Uterus (tissue), 2 donors: ENCODE data around the gene SRPRA.

Source experiments
- CTCF ChIP-seq, 4 experiments: fragments of 200-600 bp in 2 of 4; fragments of 450-650 bp in 2 of 4; sonication (generic) in 2 of 4; IDR thresholded peaks; one replicate each; pipeline ENCODE4 v1.5.1; 2016 to 2019; ENCODE audit warnings: antibody characterized with exemption in 4 of 4, mild to moderate bottlenecking in 2 of 4, moderate library complexity in 1 of 4
- POLR2A ChIP-seq, 2 donors: fragments of 450-650 bp; IDR thresholded peaks; one replicate each; pipeline ENCODE4 v1.6.1; 2016; ENCODE audit warnings: antibody characterized with exemption in 2 of 2, mild to moderate bottlenecking in 1 of 2, moderate library complexity in 1 of 2

DNA sequence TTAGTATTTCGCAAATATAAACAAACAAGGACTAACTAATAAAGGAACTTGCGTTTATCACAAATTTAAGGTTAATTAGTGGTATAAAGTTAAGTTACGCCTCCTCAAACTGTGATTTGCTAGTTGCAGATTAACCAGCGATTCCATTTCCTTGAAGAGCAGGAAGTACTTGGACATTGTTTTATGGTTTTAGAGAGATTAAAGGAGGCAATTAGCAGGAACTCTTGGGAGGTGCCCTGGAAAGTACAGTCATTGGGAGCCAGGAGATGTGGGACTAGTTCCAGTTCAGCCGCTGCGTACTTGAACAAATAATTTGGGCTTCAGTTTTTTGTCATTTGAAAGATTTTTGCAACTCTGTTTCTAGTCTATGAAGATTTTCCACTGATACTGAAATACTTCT, 53.9 kb downstream of the SRPRA start:
- TF ChIP-seq CTCF (IDR thresholded peaks at IDR 0.05), result no peak
- TF ChIP-seq POLR2A (IDR thresholded peaks at IDR 0.05), result no peak
